ENCODE data around the gene CYB5A. TPM values are rescaled to one million over a fixed set of nuclear protein-coding genes. Genes with fewer than 3 reads are reported as not detected.

The CYB5A gene
- total RNA-seq, 2 experiments from 2014 or later = 77.8 to 78.3 TPM

GRCh38 chr18:74230922-74231714, 60.6 kb downstream of the CYB5A start:
- intact Hi-C loops (cut with micrococcal nuclease) = no loop called here
- no peak overlapping the region for H3K27ac Mint-ChIP-seq

GRCh38 chr18:74229891-74230290, 61.9 kb downstream of the CYB5A start:
- Mint-ChIP-seq H3K4me1 (ENCODE audit: low read depth) (no peaks in the 10 kb centered on the region), H3K27ac (no peak overlapping the region)
- CTCF ChIA-PET = no interaction called here

More at GRCh38 chr18:74230922-74231714, 60.6 kb downstream of the CYB5A start:
- no peaks in the 10 kb centered on the region for H3K27me3 Mint-ChIP-seq (ENCODE audit: low read depth)
- H3K9me3 Mint-ChIP-seq = no peaks in the 10 kb centered on the region
- H3K36me3 Mint-ChIP-seq (ENCODE audit: low read depth) = no peaks in the 10 kb centered on the region
- DNase-seq = no peak
- CTCF ChIA-PET = no interaction called here
- no peaks in the 10 kb centered on the region for H3K4me1 Mint-ChIP-seq (ENCODE audit: low read depth)
- H3K4me3 Mint-ChIP-seq = no peak overlapping the region

GRCh38 chr18:74229005-74229404, 62.8 kb downstream of the CYB5A start:
- H3K4me3 Mint-ChIP-seq = no peak overlapping the region
- H3K27ac Mint-ChIP-seq = no peak overlapping the region
- CTCF ChIA-PET = no interaction called here
- intact Hi-C loops (cut with micrococcal nuclease) = no loop called here
- no peaks in the 10 kb centered on the region for H3K36me3 Mint-ChIP-seq (ENCODE audit: low read depth)
- H3K27me3 Mint-ChIP-seq (ENCODE audit: low read depth) = no peaks in the 10 kb centered on the region
- H3K9me3 Mint-ChIP-seq = no peaks in the 10 kb centered on the region
- no peaks in the 10 kb centered on the region for H3K4me1 Mint-ChIP-seq (ENCODE audit: low read depth)
- no peak for DNase-seq

More at GRCh38 chr18:74229891-74230290, 61.9 kb downstream of the CYB5A start:
- H3K9me3 Mint-ChIP-seq = no peaks in the 10 kb centered on the region
- H3K36me3 Mint-ChIP-seq (ENCODE audit: low read depth) = no peaks in the 10 kb centered on the region
- no peak for DNase-seq
- H3K4me3 Mint-ChIP-seq = no peak overlapping the region
- H3K27me3 Mint-ChIP-seq (ENCODE audit: low read depth) = no peaks in the 10 kb centered on the region
- intact Hi-C loops (cut with micrococcal nuclease) = no loop called here

GRCh38 chr18:74228312-74228711, 63.5 kb downstream of the CYB5A start:
- H3K27ac Mint-ChIP-seq = no peak overlapping the region
- no peaks in the 10 kb centered on the region for H3K36me3 Mint-ChIP-seq (ENCODE audit: low read depth)
- H3K27me3 Mint-ChIP-seq (ENCODE audit: low read depth) = no peaks in the 10 kb centered on the region
- H3K4me3 Mint-ChIP-seq = no peak overlapping the region
- CTCF ChIA-PET = no interaction called here
- intact Hi-C loops (cut with micrococcal nuclease) = no loop called here
- no peaks in the 10 kb centered on the region for H3K4me1 Mint-ChIP-seq (ENCODE audit: low read depth)
- H3K9me3 Mint-ChIP-seq = no peaks in the 10 kb centered on the region
- no peak for DNase-seq

GRCh38 chr18:74226666-74227065, 65.1 kb downstream of the CYB5A start:
- H3K9me3 Mint-ChIP-seq = no peaks in the 10 kb centered on the region
- DNase-seq = no peak
- intact Hi-C loops (cut with micrococcal nuclease) = no loop called here
- H3K27me3 Mint-ChIP-seq (ENCODE audit: low read depth) = no peaks in the 10 kb centered on the region
- no peak overlapping the region for H3K27ac Mint-ChIP-seq
- CTCF ChIA-PET = interaction anchor here (1.0 kb wide), 1 partner anchor 27 kb away, joined by 3 read pairs; no protein-coding TSS in a partner anchor
- H3K4me1 Mint-ChIP-seq (ENCODE audit: low read depth) = no peaks in the 10 kb centered on the region
- H3K4me3 Mint-ChIP-seq = no peak overlapping the region
- H3K36me3 Mint-ChIP-seq (ENCODE audit: low read depth) = no peaks in the 10 kb centered on the region

GRCh38 chr18:74226156-74226555, 65.6 kb downstream of the CYB5A start:
- CTCF ChIA-PET = no interaction called here
- intact Hi-C loops (cut with micrococcal nuclease) = no loop called here
- H3K27me3 Mint-ChIP-seq (ENCODE audit: low read depth) = no peaks in the 10 kb centered on the region
- H3K4me3 Mint-ChIP-seq = no peak overlapping the region
- DNase-seq = no peak
- H3K36me3 Mint-ChIP-seq (ENCODE audit: low read depth) = no peaks in the 10 kb centered on the region
- H3K4me1 Mint-ChIP-seq (ENCODE audit: low read depth) = no peaks in the 10 kb centered on the region
- H3K9me3 Mint-ChIP-seq = no peaks in the 10 kb centered on the region
- H3K27ac Mint-ChIP-seq = no peak overlapping the region

GRCh38 chr18:74225193-74225840, 66.4 kb downstream of the CYB5A start:
- Mint-ChIP-seq H3K4me3 (no peak overlapping the region), H3K27ac (no peak overlapping the region), H3K36me3 (ENCODE audit: low read depth) (no peaks in the 10 kb centered on the region), H3K27me3 (ENCODE audit: low read depth) (no peaks in the 10 kb centered on the region), H3K4me1 (ENCODE audit: low read depth) (no peaks in the 10 kb centered on the region), H3K9me3 (no peaks in the 10 kb centered on the region)
- intact Hi-C loops (cut with micrococcal nuclease) = no loop called here
- CTCF ChIA-PET = interaction anchor here (0.6 kb wide), 1 partner anchor 9 kb away, joined by 3 read pairs; no protein-coding TSS in a partner anchor
- no peak for DNase-seq

GRCh38 chr18:74222710-74223494, 68.9 kb downstream of the CYB5A start:
- DNase-seq = no peak
- H3K4me1 Mint-ChIP-seq (ENCODE audit: low read depth) = no peaks in the 10 kb centered on the region
- no peak overlapping the region for H3K27ac Mint-ChIP-seq
- intact Hi-C loops (cut with micrococcal nuclease) = no loop called here
- no peaks in the 10 kb centered on the region for H3K27me3 Mint-ChIP-seq (ENCODE audit: low read depth)
- no peak overlapping the region for H3K4me3 Mint-ChIP-seq
- H3K9me3 Mint-ChIP-seq = no peaks in the 10 kb centered on the region
- CTCF ChIA-PET = no interaction called here
- no peaks in the 10 kb centered on the region for H3K36me3 Mint-ChIP-seq (ENCODE audit: low read depth)

- H3K4me1 Mint-ChIP-seq (ENCODE audit: low read depth) = no peaks in the 10 kb centered on the region
- DNase-seq = no peak
- no peaks in the 10 kb centered on the region for H3K27me3 Mint-ChIP-seq (ENCODE audit: low read depth)
- H3K27ac Mint-ChIP-seq = no peak overlapping the region
- no peak overlapping the region for H3K4me3 Mint-ChIP-seq
- no peaks in the 10 kb centered on the region for H3K36me3 Mint-ChIP-seq (ENCODE audit: low read depth)
- intact Hi-C loops (cut with micrococcal nuclease) = no loop called here
- no peaks in the 10 kb centered on the region for H3K9me3 Mint-ChIP-seq
- CTCF ChIA-PET = no interaction called here
Observed at GRCh38 chr18:74221081-74221480, 70.7 kb downstream of the CYB5A start.

GRCh38 chr18:74219056-74219455, 72.7 kb downstream of the CYB5A start:
- peaks cover 3% of the 10 kb centered on the region for H3K27me3 Mint-ChIP-seq (ENCODE audit: low read depth)
- H3K9me3 Mint-ChIP-seq = no peaks in the 10 kb centered on the region
- no peaks in the 10 kb centered on the region for H3K36me3 Mint-ChIP-seq (ENCODE audit: low read depth)
- H3K27ac Mint-ChIP-seq = no peak overlapping the region
- intact Hi-C loops (cut with micrococcal nuclease) = no loop called here
- no peak overlapping the region for H3K4me3 Mint-ChIP-seq
- CTCF ChIA-PET = no interaction called here
- DNase-seq = no peak
- no peaks in the 10 kb centered on the region for H3K4me1 Mint-ChIP-seq (ENCODE audit: low read depth)

- no peaks in the 10 kb centered on the region for H3K9me3 Mint-ChIP-seq
- CTCF ChIA-PET = no interaction called here
- no peaks in the 10 kb centered on the region for H3K4me1 Mint-ChIP-seq (ENCODE audit: low read depth)
- intact Hi-C loops (cut with micrococcal nuclease) = no loop called here
- DNase-seq = no peak
- peaks cover 6% of the 10 kb centered on the region for H3K27me3 Mint-ChIP-seq (ENCODE audit: low read depth)
- no peaks in the 10 kb centered on the region for H3K36me3 Mint-ChIP-seq (ENCODE audit: low read depth)
- H3K27ac Mint-ChIP-seq = no peak overlapping the region
- H3K4me3 Mint-ChIP-seq = no peak overlapping the region
Observed at GRCh38 chr18:74217476-74218143, 74.2 kb downstream of the CYB5A start.

GRCh38 chr18:74216661-74217110, 75.1 kb downstream of the CYB5A start:
- H3K4me1 Mint-ChIP-seq (ENCODE audit: low read depth) = no peaks in the 10 kb centered on the region
- H3K27me3 Mint-ChIP-seq (ENCODE audit: low read depth) = peaks cover 8% of the 10 kb centered on the region
- no peaks in the 10 kb centered on the region for H3K9me3 Mint-ChIP-seq
- no peak for DNase-seq
- H3K36me3 Mint-ChIP-seq (ENCODE audit: low read depth) = no peaks in the 10 kb centered on the region
- intact Hi-C loops (cut with micrococcal nuclease) = no loop called here
- H3K27ac Mint-ChIP-seq = no peak overlapping the region
- no peak overlapping the region for H3K4me3 Mint-ChIP-seq
- CTCF ChIA-PET = no interaction called here
